Kidney (tissue), 14 donors: ENCODE results near the gene GRB10. TPM values are rescaled to one million over a fixed set of nuclear protein-coding genes. Genes with fewer than 3 reads are reported as not detected.

Experiments used
- DNase-seq, 5 donors: peaks; one replicate each; pipeline ENCODE4 v3.0.0-alpha.2; 2013 to 2020
- FAIRE-seq: peaks from 2 replicates; lab custom pipeline; 2012; peaks lifted over from hg19 to GRCh38; lab: Jason Lieb, UNC
- H3K27ac ChIP-seq, 2 donors: one replicate each; pipeline ENCODE4 v1.7.0; 2013; ENCODE audit warnings: low read depth in 2 of 2, low read length in 2 of 2, inconsistent platforms in 1 of 2
- H3K27me3 ChIP-seq: one replicate; pipeline ENCODE4 v1.7.1; 2013; ENCODE audit warnings: low read length, inconsistent platforms; ENCODE audit not compliant: control insufficient read depth, insufficient read depth
- H3K36me3 ChIP-seq, 3 donors: one replicate each; pipeline versions ENCODE4 v1.7.0 to v1.7.1; 2013; ENCODE audit warnings: low read length in 3 of 3, control low read depth in 1 of 3, inconsistent platforms in 1 of 3; ENCODE audit not compliant: insufficient read depth in 3 of 3, control insufficient read depth in 2 of 3
- H3K4me1 ChIP-seq, 3 donors: one replicate each; pipeline versions ENCODE4 v1.7.0 to v1.7.1; 2013; ENCODE audit warnings: low read length in 3 of 3, inconsistent platforms in 1 of 3, low read depth in 1 of 3; ENCODE audit not compliant: control insufficient read depth in 2 of 3, insufficient read depth in 2 of 3
- H3K4me3 ChIP-seq, 3 donors: one replicate each; pipeline versions ENCODE4 v1.7.0 to v1.8.1; 2013; ENCODE audit warnings: low read length in 3 of 3, control low read depth in 1 of 3, inconsistent platforms in 1 of 3
- H3K9ac ChIP-seq, 3 donors: one replicate each; pipeline versions ENCODE4 v1.7.0 to v1.7.1; 2013; ENCODE audit warnings: low read length in 3 of 3, control low read depth in 1 of 3, inconsistent platforms in 1 of 3
- H3K9me3 ChIP-seq, 3 donors: one replicate each; pipeline versions ENCODE4 v1.7.0 to v1.7.1; 2013; ENCODE audit warnings: low read length in 3 of 3, control low read depth in 1 of 3, inconsistent platforms in 1 of 3; ENCODE audit not compliant: control insufficient read depth in 2 of 3, insufficient read depth in 1 of 3
- CTCF ChIP-seq: IDR thresholded peaks from 3 replicates; pipeline ENCODE4 v1.5.1; 2012; ENCODE audit warnings: mild to moderate bottlenecking, moderate library complexity, borderline replicate concordance; ENCODE audit not compliant: insufficient read depth; ENCODE audit errors: extremely low read depth
- intact Hi-C: fragments of 100-400 bp; cut with DNase I; formaldehyde crosslinking; loops from one replicate; pipeline ENCODE4 v1.11.1; 2022
- polyA plus RNA-seq: library from polyadenylated mRNA; stranded (reverse); fragments of 350-450 nt; fragmentation: Illumina TruSeq; extraction: RNeasy Lipid Tissue Mini Kit (QIAGEN cat#74804); gene quantifications from one replicate; pipeline ENCODE4 v1.2.3, GENCODE V29; 2014; ENCODE audit warnings: low read depth, low replicate concordance; ENCODE audit not compliant: insufficient read depth
- total RNA-seq: library from RNA; stranded (reverse); fragmentation: NEBNext Ultra II Directional; extraction: Animal tissue kit (Norgen Biotek cat#: 25700); gene quantifications from one replicate; pipeline ENCODE4 v1.2.1, GENCODE V29; 2021
- donor health status: control.
- donor health status: control.
- donor health status: control.
- donor health status: control.
- donor health status: control.
- donor health status: DM: yes; HTN: yes; CAD: no.
- donor health status: Normal renal cell carcinoma (clear cell type).

GRB10 gene
- total and polyA plus RNA-seq, 2 donors from 2014 or later: 32.3 to 57.8 TPM

GRCh38 chr7:50803359-50804337 is 21.0 kb upstream of the GRB10 start:
- intact Hi-C loops: no loop called here
- Histone ChIP-seq H3K9ac (no peak overlapping the region), H3K4me3 (no peak overlapping the region), H3K36me3 (no peaks in the 10 kb centered on the region), H3K27ac (no peak overlapping the region), H3K9me3 (no peaks in the 10 kb centered on the region), H3K4me1 (no peaks in the 10 kb centered on the region), H3K27me3 (no peaks in the 10 kb centered on the region)
- DNase-seq: no peak
- no peak for FAIRE-seq
- no peak for TF ChIP-seq CTCF

- no peaks in the 10 kb centered on the region for H3K36me3 ChIP-seq
- no peak overlapping the region for H3K9ac ChIP-seq
- H3K4me1 ChIP-seq: no peaks in the 10 kb centered on the region
- TF ChIP-seq CTCF: no peak
- FAIRE-seq: no peak
- no peak for DNase-seq
- no peak overlapping the region for H3K4me3 ChIP-seq
- H3K27me3 ChIP-seq: no peaks in the 10 kb centered on the region
- intact Hi-C loops: no loop called here
- H3K27ac ChIP-seq: no peak overlapping the region
- peaks cover 0 to 7% (median 0%) of the 10 kb centered on the region in 3 donors for H3K9me3 ChIP-seq
Observed at GRCh38 chr7:50801907-50802306, 19.2 kb upstream of the GRB10 start.

- H3K4me3 ChIP-seq: no peak overlapping the region
- TF ChIP-seq CTCF: no peak
- intact Hi-C loops: no loop called here
Observed at GRCh38 chr7:50799873-50800272, 17.2 kb upstream of the GRB10 start.

More at GRCh38 chr7:50799873-50800272, 17.2 kb upstream of the GRB10 start:
- no peaks in the 10 kb centered on the region for H3K4me1 ChIP-seq
- H3K27me3 ChIP-seq: no peaks in the 10 kb centered on the region
- no peak for FAIRE-seq
- peaks cover 0 to 7% (median 0%) of the 10 kb centered on the region in 3 donors for H3K9me3 ChIP-seq
- H3K27ac ChIP-seq: no peak overlapping the region
- DNase-seq: no peak
- no peak overlapping the region for H3K9ac ChIP-seq
- no peaks in the 10 kb centered on the region for H3K36me3 ChIP-seq
